ENCODE data around the gene CRB3.

The CRB3 gene

GRCh38 chr19:6450166-6450565 lies 13.9 kb upstream of the CRB3 start:
- Mint-ChIP-seq H3K4me3 (no peak overlapping the region), H3K36me3 (peaks cover 39% of the 10 kb centered on the region), H3K27me3 (no peaks in the 10 kb centered on the region), H3K4me1 (no peaks in the 10 kb centered on the region), H3K9me3 (peaks cover 4% of the 10 kb centered on the region), H3K27ac (no peak overlapping the region)
- DNase-seq (ENCODE audit: low spot score in 2 of 2): no peak
- ATAC-seq (ENCODE audit: low read depth): no peak

- ATAC-seq (ENCODE audit: low read depth) (no peak), DNase-seq (ENCODE audit: low spot score in 2 of 2) (no peak)
- Mint-ChIP-seq H3K4me1 (no peaks in the 10 kb centered on the region), H3K27me3 (no peaks in the 10 kb centered on the region), H3K27ac (peak overlapping the region; percentile 26), H3K4me3 (no peak overlapping the region), H3K36me3 (peaks cover 40% of the 10 kb centered on the region), H3K9me3 (peaks cover 4% of the 10 kb centered on the region)
Observed at GRCh38 chr19:6451583-6452222, 12.4 kb upstream of the CRB3 start.

DNA sequence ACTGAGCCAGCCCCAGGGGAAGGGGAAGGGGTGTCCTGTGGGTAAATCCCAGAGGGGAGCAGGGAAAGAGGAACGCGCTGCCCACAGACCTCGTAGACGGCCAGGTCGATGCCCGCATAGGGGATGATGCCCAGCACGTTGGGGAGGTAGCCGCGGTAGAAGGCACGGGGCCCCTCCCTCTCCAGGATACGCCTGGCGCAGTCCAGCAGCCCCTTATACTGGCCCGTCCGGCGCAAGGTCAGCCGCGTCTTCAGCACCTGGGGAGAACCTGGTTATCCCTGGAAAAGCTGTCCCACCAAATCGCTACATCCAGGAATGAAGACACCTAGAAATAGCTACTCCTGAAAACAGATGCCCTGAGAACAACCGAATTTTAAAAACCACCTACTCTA lies 11.9 kb upstream of the CRB3 start:
- H3K9me3 Mint-ChIP-seq: peaks cover 4% of the 10 kb centered on the region
- H3K27ac Mint-ChIP-seq: peak overlapping the region; percentile 26
- H3K4me1 Mint-ChIP-seq: no peaks in the 10 kb centered on the region
- no peak for ATAC-seq (ENCODE audit: low read depth)
- no peaks in the 10 kb centered on the region for H3K27me3 Mint-ChIP-seq
- H3K36me3 Mint-ChIP-seq: peaks cover 38% of the 10 kb centered on the region
- H3K4me3 Mint-ChIP-seq: no peak overlapping the region
- DNase-seq (ENCODE audit: low spot score in 2 of 2): no peak

DNA sequence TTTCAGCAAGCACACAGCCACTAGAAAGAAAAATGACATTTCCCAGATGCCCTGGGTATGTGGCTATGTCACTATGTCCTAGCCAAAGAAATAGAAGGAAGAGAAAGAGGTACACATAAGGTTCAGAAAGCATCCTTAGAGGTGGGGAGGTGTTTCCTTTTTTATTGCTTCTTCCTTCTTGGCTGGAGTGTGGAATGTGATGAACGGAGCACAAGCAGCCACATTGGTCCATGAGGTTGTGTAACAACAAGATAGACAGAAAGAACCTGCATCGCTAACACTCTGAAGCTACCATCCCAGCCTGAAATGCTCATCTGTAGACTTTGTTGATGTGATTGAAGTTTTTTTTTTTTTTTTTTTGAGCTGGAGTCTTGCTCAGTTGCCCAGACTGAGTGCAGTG lies 11.2 kb upstream of the CRB3 start:
- H3K4me3 Mint-ChIP-seq: no peak overlapping the region
- H3K4me1 Mint-ChIP-seq: peaks cover 2% of the 10 kb centered on the region
- no peaks in the 10 kb centered on the region for H3K27me3 Mint-ChIP-seq
- H3K36me3 Mint-ChIP-seq: peaks cover 38% of the 10 kb centered on the region
- ATAC-seq (ENCODE audit: low read depth) (no peak), DNase-seq (ENCODE audit: low spot score in 2 of 2) (no peak)
- peaks cover 4% of the 10 kb centered on the region for H3K9me3 Mint-ChIP-seq
- H3K27ac Mint-ChIP-seq: no peak overlapping the region

- no peaks in the 10 kb centered on the region for H3K27me3 Mint-ChIP-seq
- H3K27ac Mint-ChIP-seq: no peak overlapping the region
- peaks cover 4% of the 10 kb centered on the region for H3K9me3 Mint-ChIP-seq
- H3K4me1 Mint-ChIP-seq: peaks cover 13% of the 10 kb centered on the region
- H3K4me3 Mint-ChIP-seq: no peak overlapping the region
- peaks cover 38% of the 10 kb centered on the region for H3K36me3 Mint-ChIP-seq
- ATAC-seq (ENCODE audit: low read depth): no peak
- DNase-seq (ENCODE audit: low spot score in 2 of 2): no peak
Observed at GRCh38 chr19:6453951-6454565, 10.0 kb upstream of the CRB3 start.

GRCh38 chr19:6455924-6456323 lies 8.1 kb upstream of the CRB3 start:
- no peak overlapping the region for H3K27ac Mint-ChIP-seq
- H3K27me3 Mint-ChIP-seq: no peaks in the 10 kb centered on the region
- peaks cover 34% of the 10 kb centered on the region for H3K36me3 Mint-ChIP-seq
- H3K4me3 Mint-ChIP-seq: no peak overlapping the region
- ATAC-seq (ENCODE audit: low read depth): no peak
- peaks cover 4% of the 10 kb centered on the region for H3K9me3 Mint-ChIP-seq
- H3K4me1 Mint-ChIP-seq: peaks cover 18% of the 10 kb centered on the region
- DNase-seq (ENCODE audit: low spot score in 2 of 2): no peak

DNA sequence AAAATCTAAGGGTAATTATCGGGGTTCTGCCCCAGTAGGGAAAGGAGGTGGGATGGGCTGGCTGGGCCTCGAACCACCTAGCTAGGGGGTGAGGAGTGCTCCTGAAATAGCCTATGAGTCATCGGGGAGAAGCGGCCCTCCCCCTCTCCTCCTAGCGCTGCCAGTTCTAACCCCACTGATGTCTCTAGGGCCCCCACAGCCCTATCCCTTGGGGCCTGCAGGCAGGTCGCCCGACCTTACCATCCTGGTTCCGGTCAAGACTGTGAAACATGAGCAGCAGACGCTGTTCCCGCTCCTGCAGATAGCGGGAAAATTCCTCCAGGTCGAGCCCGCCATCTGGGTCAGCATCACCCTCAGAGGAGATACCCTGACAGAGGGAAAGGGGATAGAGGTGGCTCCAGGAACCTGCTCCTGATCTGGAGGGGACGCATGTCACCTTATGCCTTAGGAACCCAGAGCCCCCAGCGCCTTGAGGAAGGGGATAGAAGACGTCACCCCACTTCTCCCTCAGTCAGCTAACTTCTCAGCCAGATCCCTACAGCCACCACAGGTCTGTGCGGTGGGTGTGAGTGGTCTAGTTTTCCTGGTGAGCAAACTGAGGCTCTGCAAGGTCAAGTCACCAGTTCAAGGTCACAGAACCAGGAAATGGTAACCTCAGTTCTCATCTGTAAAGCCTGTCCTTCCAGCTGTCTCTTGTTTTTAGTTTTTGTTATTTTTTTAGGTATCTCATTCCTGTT lies 5.9 kb upstream of the CRB3 start:
- Mint-ChIP-seq H3K9me3 (peaks cover 2% of the 10 kb centered on the region), H3K4me3 (peak overlapping the region; percentile 88), H3K27me3 (no peaks in the 10 kb centered on the region), H3K36me3 (peaks cover 28% of the 10 kb centered on the region), H3K4me1 (peaks cover 20% of the 10 kb centered on the region), H3K27ac (peak overlapping the region; percentile 72)
- DNase-seq (ENCODE audit: low spot score in 2 of 2) (peak in 1 of 2 donors; percentile 26), ATAC-seq (ENCODE audit: low read depth) (no peak)

GRCh38 chr19:6458695-6459261 lies 5.3 kb upstream of the CRB3 start:
- peaks cover 22% of the 10 kb centered on the region for H3K36me3 Mint-ChIP-seq
- peaks cover 20% of the 10 kb centered on the region for H3K4me1 Mint-ChIP-seq
- no peak for ATAC-seq (ENCODE audit: low read depth)
- H3K27me3 Mint-ChIP-seq: no peaks in the 10 kb centered on the region
- H3K27ac Mint-ChIP-seq: peak overlapping the region; percentile 72
- peak in 1 of 2 donors; percentile 27 for DNase-seq (ENCODE audit: low spot score in 2 of 2)
- H3K4me3 Mint-ChIP-seq: peak overlapping the region; percentile 88
- H3K9me3 Mint-ChIP-seq: no peaks in the 10 kb centered on the region

- DNase-seq (ENCODE audit: low spot score in 2 of 2): peak; percentile 40 to 45
- H3K36me3 Mint-ChIP-seq: peaks cover 16% of the 10 kb centered on the region
- peak within 1 kb of the TSS; percentile 88 for H3K27ac Mint-ChIP-seq
- peaks cover 26% of the 10 kb centered on the region for H3K4me1 Mint-ChIP-seq
- H3K9me3 Mint-ChIP-seq: no peaks in the 10 kb centered on the region
- ATAC-seq (ENCODE audit: low read depth): peak; percentile 22
- no peaks in the 10 kb centered on the region for H3K27me3 Mint-ChIP-seq
- H3K4me3 Mint-ChIP-seq: peak within 1 kb of the TSS; percentile 90
Observed at GRCh38 chr19:6459262-6460098, 4.6 kb upstream of the CRB3 start, which contains the start of gene SLC25A23. SLC25A23 (minus strand) TSS chr19:6459792; CDS start chr19:6459628, 164 bp downstream.

DNA sequence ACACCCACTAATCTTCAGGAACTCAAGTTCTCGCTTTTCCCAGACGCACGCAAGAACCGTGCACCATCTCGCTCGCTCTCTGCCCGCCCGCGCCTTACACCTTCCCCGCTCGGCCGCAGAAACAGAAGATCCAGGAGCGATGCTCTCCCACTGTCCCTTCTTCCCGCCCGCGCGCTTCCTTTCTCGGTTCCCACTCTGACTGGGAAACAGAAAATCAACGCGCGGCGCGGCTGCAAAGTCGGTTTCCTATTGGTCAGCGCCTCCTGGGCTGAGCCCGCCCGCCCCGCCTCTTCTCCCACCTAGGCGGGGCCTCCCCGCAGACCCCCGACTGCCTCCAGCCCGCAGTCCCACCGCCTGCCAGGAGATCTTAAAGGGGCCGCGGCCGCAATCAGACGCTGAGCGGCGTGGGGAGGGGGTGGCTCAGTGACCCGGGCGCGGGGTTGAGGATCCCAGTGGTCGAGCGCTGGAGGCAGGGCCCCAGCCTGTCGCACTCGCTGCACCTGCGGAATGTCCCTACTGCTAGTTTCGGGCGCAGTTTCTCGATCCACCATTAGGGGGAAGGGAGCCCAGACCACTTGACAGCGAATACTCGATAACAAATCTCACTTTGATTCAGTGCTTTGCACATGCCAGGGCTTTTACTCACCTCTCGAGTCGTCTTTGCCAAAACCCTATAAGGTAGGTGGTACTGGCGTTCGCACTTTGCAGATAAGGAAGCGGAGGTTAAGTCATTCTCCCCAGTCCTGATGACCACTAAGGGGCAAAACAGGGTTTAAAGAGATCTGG lies 3.8 kb upstream of the CRB3 start:
- ATAC-seq (ENCODE audit: low read depth): peak; percentile 78
- H3K9me3 Mint-ChIP-seq: no peaks in the 10 kb centered on the region
- H3K4me3 Mint-ChIP-seq: peak overlapping the region; percentile 90
- peak overlapping the region; percentile 88 for H3K27ac Mint-ChIP-seq
- peak; percentile 97 to 98 for DNase-seq (ENCODE audit: low spot score in 2 of 2)
- no peaks in the 10 kb centered on the region for H3K27me3 Mint-ChIP-seq
- H3K36me3 Mint-ChIP-seq: peaks cover 8% of the 10 kb centered on the region
- H3K4me1 Mint-ChIP-seq: peaks cover 33% of the 10 kb centered on the region

GRCh38 chr19:6465006-6465405 lies 935 bp downstream of the CRB3 start:
- Mint-ChIP-seq H3K9me3 (no peaks in the 10 kb centered on the region), H3K27ac (no peak overlapping the region), H3K36me3 (peaks cover 16% of the 10 kb centered on the region), H3K4me3 (peak overlapping the region; percentile 76), H3K4me1 (peaks cover 23% of the 10 kb centered on the region), H3K27me3 (no peaks in the 10 kb centered on the region)
- no peak for ATAC-seq (ENCODE audit: low read depth)
- DNase-seq (ENCODE audit: low spot score in 2 of 2): no peak

DNA sequence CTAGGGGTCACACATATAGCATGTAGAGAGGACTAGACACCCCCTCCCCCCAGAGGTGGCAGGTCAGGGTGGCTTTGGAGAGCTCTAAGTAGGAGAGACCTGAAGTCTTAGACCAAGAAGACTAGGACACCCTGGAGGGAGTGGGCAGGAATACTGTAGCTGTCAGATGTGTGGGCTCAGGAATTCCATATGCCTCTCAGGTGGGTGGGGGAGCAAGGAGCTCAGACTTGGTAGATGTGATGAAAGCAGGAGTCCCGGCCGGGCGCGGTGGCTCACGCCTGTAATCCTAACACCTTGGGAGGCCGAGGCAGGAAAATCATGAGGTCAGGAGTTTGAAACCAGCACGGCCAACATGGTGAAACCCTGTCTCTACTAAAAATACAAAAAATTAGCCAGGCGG lies 1.6 kb downstream of the CRB3 start:
- Mint-ChIP-seq H3K9me3 (no peaks in the 10 kb centered on the region), H3K27me3 (no peaks in the 10 kb centered on the region), H3K27ac (peak overlapping the region; percentile 45), H3K36me3 (peaks cover 19% of the 10 kb centered on the region), H3K4me3 (no peak overlapping the region), H3K4me1 (peaks cover 20% of the 10 kb centered on the region)
- ATAC-seq (ENCODE audit: low read depth): no peak
- no peak for DNase-seq (ENCODE audit: low spot score in 2 of 2)

Measured in memory B cell (primary cell).